Panc1 (cell line): ENCODE data around the gene CIITA.

Source experiments
- CTCF ChIP-seq: fragments of 450-650 bp; IDR thresholded peaks from 2 replicates; pipeline ENCODE4 v1.5.1; 2017; ENCODE audit warnings: mild to moderate bottlenecking
- POLR2AphosphoS5 ChIP-seq: IDR thresholded peaks from 2 replicates; pipeline ENCODE4 v1.6.1; 2012; ENCODE audit warnings: mild to moderate bottlenecking, low read depth, low read length, moderate library complexity
- REST ChIP-seq, 2 experiments: IDR thresholded peaks; 2 replicates each; pipeline ENCODE4 v1.6.1; 2011 to 2012; ENCODE audit warnings: low read depth in 2 of 2, control low read depth in 1 of 2, low read length in 1 of 2, mild to moderate bottlenecking in 1 of 2, moderate library complexity in 1 of 2; ENCODE audit not compliant: insufficient read depth in 1 of 2
- SIN3A ChIP-seq: IDR thresholded peaks from 2 replicates; pipeline ENCODE4 v1.6.1; 2012; ENCODE audit warnings: low read depth, mild to moderate bottlenecking, low read length, moderate library complexity, borderline replicate concordance; ENCODE audit not compliant: insufficient read depth
- TCF7L2 ChIP-seq: IDR thresholded peaks from 2 replicates; pipeline ENCODE4 v1.6.1; 2011; ENCODE audit warnings: mild to moderate bottlenecking, low read depth, low read length, inconsistent platforms

DNA sequence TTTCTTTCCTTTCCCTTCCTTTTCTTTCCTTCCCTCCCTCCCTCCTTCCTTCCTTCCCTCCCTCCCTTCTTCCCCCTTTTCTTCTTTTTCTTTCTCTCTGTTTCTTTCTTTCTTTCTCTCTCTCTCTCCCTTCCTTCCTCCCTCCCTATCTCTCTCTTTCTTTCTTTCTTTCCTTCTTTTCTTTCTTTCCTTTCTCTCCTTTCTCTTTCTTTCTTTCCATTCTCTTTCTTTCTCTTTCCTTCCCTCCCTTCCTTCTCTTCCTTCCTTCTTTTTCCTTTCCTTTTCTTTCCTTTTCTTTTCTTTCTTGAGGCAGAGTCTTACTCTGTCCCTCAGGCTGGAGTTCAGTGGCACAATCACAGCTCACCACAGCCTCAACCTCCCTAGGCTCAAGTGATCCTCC is 34.3 kb downstream of the CIITA start:
- TF ChIP-seq SIN3A = no peak
- TF ChIP-seq CTCF = no peak
- no peak for TF ChIP-seq REST (IDR thresholded peaks at IDR 0.05; ENCODE audit: insufficient read depth in 1 of 2, low read depth in 2 of 2, low read length in 1 of 2)
- no peak for TF ChIP-seq TCF7L2
- TF ChIP-seq POLR2AphosphoS5 = no peak
